22Rv1 (cell line): ENCODE measurements around the gene SRP54.

Source experiments
- ZFX ChIP-seq: fragments of 450-650 bp; IDR thresholded peaks from 2 replicates; pipeline ENCODE4 v1.6.1; 2017; ENCODE audit warnings: antibody characterized with exemption, borderline replicate concordance
- TF ChIP-seq, protein P1 (sequence below): fragments of 450-650 bp; IDR thresholded peaks from 2 replicates; pipeline ENCODE4 v1.5.1; 2017; ENCODE audit warnings: mild to moderate bottlenecking

DNA sequence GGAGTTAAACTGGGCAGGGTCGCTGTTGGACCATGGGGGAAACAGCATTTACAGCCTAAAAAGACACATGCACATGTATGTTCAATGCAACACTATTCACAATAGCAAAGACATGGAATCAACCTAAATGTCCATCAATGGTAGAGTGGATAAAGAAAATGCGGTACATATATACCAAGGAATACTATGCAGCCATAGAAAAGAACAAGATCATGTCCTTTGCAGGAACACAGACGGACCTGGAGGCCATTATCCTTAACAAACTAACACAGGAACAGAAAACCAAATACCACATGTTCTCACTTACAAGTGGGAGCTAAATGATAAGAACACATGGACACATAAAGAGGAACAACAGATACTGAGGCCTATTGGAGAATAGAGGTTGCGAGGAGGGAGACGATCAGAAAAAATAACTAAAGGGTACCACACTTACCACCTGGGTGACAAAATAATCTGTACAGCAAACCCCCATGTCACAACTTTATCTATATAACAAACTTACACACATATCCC is 25.0 kb upstream of the SRP54 start:
- TF ChIP-seq, protein P1, sequence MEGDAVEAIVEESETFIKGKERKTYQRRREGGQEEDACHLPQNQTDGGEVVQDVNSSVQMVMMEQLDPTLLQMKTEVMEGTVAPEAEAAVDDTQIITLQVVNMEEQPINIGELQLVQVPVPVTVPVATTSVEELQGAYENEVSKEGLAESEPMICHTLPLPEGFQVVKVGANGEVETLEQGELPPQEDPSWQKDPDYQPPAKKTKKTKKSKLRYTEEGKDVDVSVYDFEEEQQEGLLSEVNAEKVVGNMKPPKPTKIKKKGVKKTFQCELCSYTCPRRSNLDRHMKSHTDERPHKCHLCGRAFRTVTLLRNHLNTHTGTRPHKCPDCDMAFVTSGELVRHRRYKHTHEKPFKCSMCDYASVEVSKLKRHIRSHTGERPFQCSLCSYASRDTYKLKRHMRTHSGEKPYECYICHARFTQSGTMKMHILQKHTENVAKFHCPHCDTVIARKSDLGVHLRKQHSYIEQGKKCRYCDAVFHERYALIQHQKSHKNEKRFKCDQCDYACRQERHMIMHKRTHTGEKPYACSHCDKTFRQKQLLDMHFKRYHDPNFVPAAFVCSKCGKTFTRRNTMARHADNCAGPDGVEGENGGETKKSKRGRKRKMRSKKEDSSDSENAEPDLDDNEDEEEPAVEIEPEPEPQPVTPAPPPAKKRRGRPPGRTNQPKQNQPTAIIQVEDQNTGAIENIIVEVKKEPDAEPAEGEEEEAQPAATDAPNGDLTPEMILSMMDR, result no peak
- no peak for TF ChIP-seq ZFX
